ENCODE measurements around the gene HSPA5.
"Not testable (repeated sequence)": the region's sequence is repeated elsewhere in the genome, so short reads cannot be mapped to it uniquely, and the experiment has no call there.

Gene HSPA5

DNA sequence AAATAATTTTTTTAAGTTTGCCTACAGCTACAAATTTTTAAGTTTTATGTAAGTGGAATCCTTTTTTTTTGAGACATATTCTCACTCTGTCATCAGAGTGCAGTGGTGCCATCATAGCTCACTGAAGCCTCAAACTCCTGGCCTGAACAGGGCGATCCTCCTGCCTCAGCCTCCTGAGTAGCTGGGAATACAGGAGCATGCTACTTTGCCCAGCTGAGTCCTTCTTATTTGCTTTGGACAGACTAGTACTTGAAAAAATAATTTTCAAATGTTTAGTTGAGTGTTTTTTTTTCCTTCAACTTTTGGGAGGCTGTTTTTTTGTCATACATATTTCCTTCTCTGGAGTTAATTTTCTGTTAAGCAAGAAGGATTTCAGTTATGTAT lies 27.9 kb upstream of the HSPA5 start:
- no CpG with 5 or more reads among the region's 1 CpG for WGBS (ENCODE audit: extremely low coverage, insufficient coverage, insufficient read length)
- no peak overlapping the region for H4K8ac ChIP-seq (ENCODE audit: low read depth, low read length)

DNA sequence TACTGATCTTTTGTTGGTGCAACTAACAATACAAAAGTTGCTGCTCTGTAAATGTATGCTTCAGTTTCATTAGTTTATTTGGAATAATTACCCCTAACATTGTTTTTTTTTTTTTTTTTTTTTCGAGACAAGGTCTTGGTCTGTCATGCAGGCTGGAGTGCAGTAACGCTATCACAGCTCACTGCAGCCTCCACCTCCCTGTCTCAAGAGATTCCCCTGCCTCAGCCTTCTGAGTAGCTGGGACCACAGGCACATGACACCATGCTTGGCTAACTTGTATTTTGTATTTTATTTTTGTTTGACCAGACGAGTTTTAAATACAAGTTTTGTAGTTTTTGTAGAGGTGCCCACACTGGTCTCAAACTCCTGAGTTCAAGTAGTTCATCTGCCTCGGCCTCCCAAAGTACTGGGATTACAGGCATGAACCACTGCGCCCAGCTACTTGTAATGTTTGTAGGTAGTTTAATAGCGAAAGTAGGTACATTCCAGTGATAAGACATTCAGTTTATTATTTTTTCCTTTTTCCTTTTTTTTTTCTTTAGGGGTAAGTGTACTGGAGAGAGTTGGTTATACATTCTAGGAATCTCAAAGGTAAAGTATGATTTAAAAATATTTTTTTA lies 27.4 kb upstream of the HSPA5 start:
- no peaks in the 10 kb centered on the region for H3K79me1 ChIP-seq (ENCODE audit: low read length)
- H2AK5ac ChIP-seq (ENCODE audit: low read length): no peak overlapping the region
- no peak overlapping the region for H3K18ac ChIP-seq (ENCODE audit: low read length)
- no peak overlapping the region for H3K4me3 ChIP-seq (ENCODE audit: low read depth, low read length)
- no peak overlapping the region for H3K23ac ChIP-seq (ENCODE audit: low read length)
- H3K14ac ChIP-seq (ENCODE audit: low read length): no peak overlapping the region
- H3K36me3 ChIP-seq (ENCODE audit: control insufficient read depth in 1 of 2, insufficient read depth in 2 of 2, low read length in 2 of 2): peaks cover 4 to 9% of the 10 kb centered on the region in 2 experiments
- peak overlapping the region; percentile 30 for H4K12ac ChIP-seq (ENCODE audit: low read depth, low read length)
- DNase-seq: no peak
- no peak overlapping the region for H2BK5ac ChIP-seq (ENCODE audit: low read depth, low read length, poor library complexity)
- H3K27me3 ChIP-seq (ENCODE audit: insufficient read depth, low read length): no peaks in the 10 kb centered on the region
- H2BK12ac ChIP-seq (ENCODE audit: low read length): no peak overlapping the region
- WGBS (ENCODE audit: extremely low coverage, insufficient coverage, insufficient read length): no CpG with 5 or more reads among the region's 6 CpGs
- H3K9me3 ChIP-seq (ENCODE audit: insufficient read depth, low read depth, low read length): no peaks in the 10 kb centered on the region
- H4K8ac ChIP-seq (ENCODE audit: low read depth, low read length): no peak overlapping the region
- no peak overlapping the region for H4K91ac ChIP-seq (ENCODE audit: low read depth, low read length)
- no peak overlapping the region for H3K4ac ChIP-seq (ENCODE audit: low read depth, low read length)
- H2BK120ac ChIP-seq (ENCODE audit: insufficient read depth, low read length, poor library complexity): no peak overlapping the region
- no peak overlapping the region for H3K27ac ChIP-seq (ENCODE audit: low read depth, low read length)
- H3K4me2 ChIP-seq (ENCODE audit: low read length): no peak overlapping the region
- no peak overlapping the region for H2AFZ ChIP-seq (ENCODE audit: insufficient read depth, low read length, poor library complexity)
- peaks cover 0 to 2% of the 10 kb centered on the region in 2 experiments for H3K4me1 ChIP-seq (ENCODE audit: control insufficient read depth in 1 of 2, insufficient read depth in 2 of 2, low read length in 2 of 2)
- H3K79me2 ChIP-seq (ENCODE audit: control insufficient read depth, insufficient read depth, low read length, poor library complexity): peaks cover 3% of the 10 kb centered on the region
- H3K9ac ChIP-seq (ENCODE audit: low read length): no peak overlapping the region

More for the DNA sequence above, 27.9 kb upstream of the HSPA5 start:
- H2BK120ac ChIP-seq (ENCODE audit: insufficient read depth, low read length, poor library complexity): no peak overlapping the region
- no peak overlapping the region for H3K4me3 ChIP-seq (ENCODE audit: low read depth, low read length)
- no peak overlapping the region for H2AFZ ChIP-seq (ENCODE audit: insufficient read depth, low read length, poor library complexity)
- H4K12ac ChIP-seq (ENCODE audit: low read depth, low read length): no peak overlapping the region
- DNase-seq: no peak
- peaks cover 3% of the 10 kb centered on the region for H3K79me2 ChIP-seq (ENCODE audit: control insufficient read depth, insufficient read depth, low read length, poor library complexity)
- no peak overlapping the region for H3K4ac ChIP-seq (ENCODE audit: low read depth, low read length)
- H3K79me1 ChIP-seq (ENCODE audit: low read length): no peaks in the 10 kb centered on the region
- peaks cover 0 to 6% of the 10 kb centered on the region in 2 experiments for H3K36me3 ChIP-seq (ENCODE audit: control insufficient read depth in 1 of 2, insufficient read depth in 2 of 2, low read length in 2 of 2)
- H3K9ac ChIP-seq (ENCODE audit: low read length): no peak overlapping the region
- no peak overlapping the region for H3K18ac ChIP-seq (ENCODE audit: low read length)
- H3K4me2 ChIP-seq (ENCODE audit: low read length): no peak overlapping the region
- no peak overlapping the region for H3K27ac ChIP-seq (ENCODE audit: low read depth, low read length)
- H2AK5ac ChIP-seq (ENCODE audit: low read length): no peak overlapping the region
- H3K23ac ChIP-seq (ENCODE audit: low read length): no peak overlapping the region
- H2BK5ac ChIP-seq (ENCODE audit: low read depth, low read length, poor library complexity): no peak overlapping the region
- no peak overlapping the region for H2BK12ac ChIP-seq (ENCODE audit: low read length)
- no peak overlapping the region for H4K91ac ChIP-seq (ENCODE audit: low read depth, low read length)
- H3K27me3 ChIP-seq (ENCODE audit: insufficient read depth, low read length): no peaks in the 10 kb centered on the region
- peaks cover 0 to 2% of the 10 kb centered on the region in 2 experiments for H3K4me1 ChIP-seq (ENCODE audit: control insufficient read depth in 1 of 2, insufficient read depth in 2 of 2, low read length in 2 of 2)
- H3K14ac ChIP-seq (ENCODE audit: low read length): no peak overlapping the region
- no peaks in the 10 kb centered on the region for H3K9me3 ChIP-seq (ENCODE audit: insufficient read depth, low read depth, low read length)

DNA sequence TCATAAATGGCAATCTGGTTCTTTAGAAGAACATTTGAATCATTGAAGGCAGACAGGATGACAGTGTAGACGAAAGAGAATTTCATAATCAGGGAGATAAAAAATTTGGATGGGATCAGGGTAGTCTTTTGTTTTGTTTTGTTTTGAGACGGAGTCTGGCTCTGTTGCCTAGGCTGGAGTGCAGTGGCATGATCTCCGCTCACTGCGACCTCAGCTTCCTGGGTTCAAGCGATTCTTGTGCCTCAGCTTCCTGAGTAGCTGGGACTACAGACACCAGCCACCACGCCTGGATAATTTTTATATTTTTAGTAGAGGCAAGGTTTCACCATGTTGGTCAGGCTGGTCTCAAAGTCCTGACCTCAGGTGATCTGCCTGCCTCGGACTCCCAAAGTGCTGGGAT lies 22.9 kb upstream of the HSPA5 start:
- H3K9me3 ChIP-seq (ENCODE audit: insufficient read depth, low read depth, low read length); H3K79me2 ChIP-seq (ENCODE audit: control insufficient read depth, insufficient read depth, low read length, poor library complexity); H2AFZ ChIP-seq (ENCODE audit: insufficient read depth, low read length, poor library complexity); H3K23ac ChIP-seq (ENCODE audit: low read length); H2BK5ac ChIP-seq (ENCODE audit: low read depth, low read length, poor library complexity); DNase-seq; H4K12ac ChIP-seq (ENCODE audit: low read depth, low read length); H4K91ac ChIP-seq (ENCODE audit: low read depth, low read length); H3K27me3 ChIP-seq (ENCODE audit: insufficient read depth, low read length); H3K36me3 ChIP-seq (ENCODE audit: control insufficient read depth in 1 of 2, insufficient read depth in 2 of 2, low read length in 2 of 2); H2BK12ac ChIP-seq (ENCODE audit: low read length); H3K27ac ChIP-seq (ENCODE audit: low read depth, low read length); H2AK5ac ChIP-seq (ENCODE audit: low read length); H2BK120ac ChIP-seq (ENCODE audit: insufficient read depth, low read length, poor library complexity); H4K8ac ChIP-seq (ENCODE audit: low read depth, low read length); H3K9ac ChIP-seq (ENCODE audit: low read length); H3K4me2 ChIP-seq (ENCODE audit: low read length); H3K14ac ChIP-seq (ENCODE audit: low read length); H3K4me3 ChIP-seq (ENCODE audit: low read depth, low read length); H3K18ac ChIP-seq (ENCODE audit: low read length); H3K79me1 ChIP-seq (ENCODE audit: low read length); H3K4me1 ChIP-seq (ENCODE audit: control insufficient read depth in 1 of 2, insufficient read depth in 2 of 2, low read length in 2 of 2): not testable (repeated sequence)
- no CpG with 5 or more reads among the region's 7 CpGs for WGBS (ENCODE audit: extremely low coverage, insufficient coverage, insufficient read length)
- peak overlapping the region; percentile 22 for H3K4ac ChIP-seq (ENCODE audit: low read depth, low read length)

DNA sequence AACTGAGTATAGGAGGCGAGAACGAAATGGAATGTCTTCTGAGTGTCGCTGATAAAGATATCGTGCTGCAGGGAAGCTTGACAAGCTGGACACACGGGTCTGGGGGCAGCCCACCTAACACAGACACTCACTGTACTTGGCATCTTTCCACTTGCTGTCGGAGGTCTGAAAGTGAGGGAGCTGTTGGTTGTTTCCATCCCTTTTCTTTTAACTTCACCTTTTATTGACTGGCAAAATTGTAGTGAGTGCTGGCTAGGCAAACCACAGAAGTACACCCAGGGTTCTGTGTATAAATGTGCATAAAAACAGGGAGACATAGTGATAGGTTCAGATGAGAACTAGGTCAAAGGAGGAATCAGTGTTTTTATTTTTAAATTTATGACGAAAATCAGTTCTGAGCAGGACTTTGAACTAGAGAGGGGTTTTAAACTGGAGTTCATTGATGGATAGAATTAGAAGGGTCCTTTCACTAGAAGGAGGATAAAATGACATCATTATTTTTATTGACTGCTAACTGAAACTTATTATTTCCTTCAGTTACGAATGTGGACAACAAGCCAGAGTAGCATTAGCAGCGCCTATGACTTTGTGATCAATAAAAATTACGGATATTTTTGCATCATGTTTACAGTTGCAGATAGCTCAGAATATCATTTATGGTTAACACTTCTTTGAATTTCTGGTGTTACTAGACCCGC lies 21.3 kb upstream of the HSPA5 start:
- H3K4me2 ChIP-seq (ENCODE audit: low read length): peak overlapping the region; percentile 61
- peak overlapping the region; percentile 84 for H4K91ac ChIP-seq (ENCODE audit: low read depth, low read length)
- no peaks in the 10 kb centered on the region for H3K9me3 ChIP-seq (ENCODE audit: insufficient read depth, low read depth, low read length)
- peak overlapping the region; percentile 87 for H3K9ac ChIP-seq (ENCODE audit: low read length)
- DNase-seq: no peak
- no peak overlapping the region for H3K23ac ChIP-seq (ENCODE audit: low read length)
- H4K8ac ChIP-seq (ENCODE audit: low read depth, low read length): peak overlapping the region; percentile 93
- H2BK5ac ChIP-seq (ENCODE audit: low read depth, low read length, poor library complexity): peak overlapping the region; percentile 65
- peaks cover 2% of the 10 kb centered on the region in 2 experiments for H3K4me1 ChIP-seq (ENCODE audit: control insufficient read depth in 1 of 2, insufficient read depth in 2 of 2, low read length in 2 of 2)
- H3K4me3 ChIP-seq (ENCODE audit: low read depth, low read length): peak overlapping the region; percentile 97
- no peak overlapping the region for H4K12ac ChIP-seq (ENCODE audit: low read depth, low read length)
- H2BK120ac ChIP-seq (ENCODE audit: insufficient read depth, low read length, poor library complexity): no peak overlapping the region
- H2BK12ac ChIP-seq (ENCODE audit: low read length): no peak overlapping the region
- no CpG with 5 or more reads among the region's 11 CpGs for WGBS (ENCODE audit: extremely low coverage, insufficient coverage, insufficient read length)
- H2AK5ac ChIP-seq (ENCODE audit: low read length): no peak overlapping the region
- peak overlapping the region; percentile 86 for H3K14ac ChIP-seq (ENCODE audit: low read length)
- H3K79me1 ChIP-seq (ENCODE audit: low read length): peaks cover 8% of the 10 kb centered on the region
- no peaks in the 10 kb centered on the region for H3K27me3 ChIP-seq (ENCODE audit: insufficient read depth, low read length)
- no peak overlapping the region for H3K27ac ChIP-seq (ENCODE audit: low read depth, low read length)
- peak overlapping the region; percentile 92 for H3K4ac ChIP-seq (ENCODE audit: low read depth, low read length)
- H3K36me3 ChIP-seq (ENCODE audit: control insufficient read depth in 1 of 2, insufficient read depth in 2 of 2, low read length in 2 of 2): peaks cover 5 to 7% of the 10 kb centered on the region in 2 experiments
- H2AFZ ChIP-seq (ENCODE audit: insufficient read depth, low read length, poor library complexity): peak overlapping the region; percentile 48
- peak overlapping the region; percentile 82 for H3K18ac ChIP-seq (ENCODE audit: low read length)
- peaks cover 9% of the 10 kb centered on the region for H3K79me2 ChIP-seq (ENCODE audit: control insufficient read depth, insufficient read depth, low read length, poor library complexity)

All from trophoblast cell (in vitro differentiated cells and primary cell).